Epithelial cell of esophagus (primary cell): ENCODE results near the gene TSPAN13.

Experiments
- DNase-seq: peaks from one replicate; pipeline ENCODE4 v3.0.0; 2010; ENCODE audit warnings: low read depth
- H3K4me3 ChIP-seq: 2 replicates; pipeline ENCODE4 v1.5.1; 2011; ENCODE audit warnings: mild to moderate bottlenecking, low read length, control low read depth
- CTCF ChIP-seq: IDR thresholded peaks from 2 replicates; pipeline ENCODE4 v1.5.1; 2011; ENCODE audit warnings: low read depth, mild to moderate bottlenecking, low read length, control low read depth, inconsistent platforms; ENCODE audit not compliant: insufficient read depth; ENCODE audit errors: missing control alignments

TSPAN13 gene

GRCh38 chr7:16753102-16753931, at the start of gene TSPAN13:
TSPAN13 (plus strand) TSS chr7:16753755; CDS start chr7:16753968, 213 bp downstream.
- peak within 1 kb of the TSS; percentile 91 for H3K4me3 ChIP-seq
- DNase-seq, result peak; percentile 99
- no peak for TF ChIP-seq CTCF

- DNase-seq, result no peak
- no peak for TF ChIP-seq CTCF
- H3K4me3 ChIP-seq, result no peak overlapping the region
Observed at GRCh38 chr7:16708511-16708910, 45.0 kb upstream of the TSPAN13 start.

DNA sequence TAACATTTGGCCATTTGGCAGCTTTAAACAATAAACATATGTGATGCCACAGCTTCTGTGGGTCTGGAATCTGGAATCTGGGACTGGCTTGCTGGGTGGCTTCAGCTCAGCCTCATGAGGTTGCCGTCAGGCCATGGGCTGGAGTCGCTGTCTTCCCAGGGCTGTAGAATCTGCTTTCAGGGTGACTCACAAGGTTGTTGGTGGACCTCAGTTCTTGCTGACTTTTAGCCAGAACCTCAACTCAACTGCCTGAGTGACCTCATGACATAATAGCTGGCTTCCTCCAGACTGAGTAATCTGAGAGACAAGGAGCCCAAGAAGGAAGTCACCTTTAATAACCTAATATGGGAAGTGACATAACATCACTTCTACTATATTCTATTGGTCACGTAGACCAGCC, 44.6 kb upstream of the TSPAN13 start:
- DNase-seq, result peak; percentile 70
- H3K4me3 ChIP-seq, result no peak overlapping the region
- no peak for TF ChIP-seq CTCF

- no peak for TF ChIP-seq CTCF
- DNase-seq, result no peak
- H3K4me3 ChIP-seq, result no peak overlapping the region
Observed at GRCh38 chr7:16710651-16711050, 42.9 kb upstream of the TSPAN13 start.

- TF ChIP-seq CTCF, result no peak
- no peak overlapping the region for H3K4me3 ChIP-seq
- peak; percentile 58 for DNase-seq
Observed at GRCh38 chr7:16711730-16712129, 41.8 kb upstream of the TSPAN13 start.

DNA sequence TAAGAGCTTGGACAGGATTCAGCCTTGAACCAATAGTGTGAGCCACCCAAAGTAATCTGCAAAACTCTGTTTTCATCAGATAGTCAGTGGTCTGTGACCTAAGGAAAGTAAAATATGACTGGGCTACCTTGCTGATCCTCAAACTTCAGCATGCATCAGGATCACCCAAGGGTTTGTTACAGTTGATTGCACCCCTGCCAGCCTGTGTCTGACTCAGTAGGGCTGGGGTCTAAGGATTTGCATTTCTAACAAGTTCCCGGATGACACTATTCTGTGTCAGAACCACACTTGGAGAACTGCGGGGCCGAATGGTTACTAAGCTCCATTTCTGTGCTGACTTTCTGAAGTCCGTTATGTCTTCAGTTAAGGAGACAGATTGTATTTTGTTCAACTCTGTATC, 40.6 kb upstream of the TSPAN13 start:
- H3K4me3 ChIP-seq, result no peak overlapping the region
- TF ChIP-seq CTCF, result no peak
- peak; percentile 30 for DNase-seq

- DNase-seq, result no peak
- no peak for TF ChIP-seq CTCF
- H3K4me3 ChIP-seq, result no peak overlapping the region
Observed at GRCh38 chr7:16715928-16716327, 37.6 kb upstream of the TSPAN13 start.
